ENCODE results near the gene ZFR.

DNA sequence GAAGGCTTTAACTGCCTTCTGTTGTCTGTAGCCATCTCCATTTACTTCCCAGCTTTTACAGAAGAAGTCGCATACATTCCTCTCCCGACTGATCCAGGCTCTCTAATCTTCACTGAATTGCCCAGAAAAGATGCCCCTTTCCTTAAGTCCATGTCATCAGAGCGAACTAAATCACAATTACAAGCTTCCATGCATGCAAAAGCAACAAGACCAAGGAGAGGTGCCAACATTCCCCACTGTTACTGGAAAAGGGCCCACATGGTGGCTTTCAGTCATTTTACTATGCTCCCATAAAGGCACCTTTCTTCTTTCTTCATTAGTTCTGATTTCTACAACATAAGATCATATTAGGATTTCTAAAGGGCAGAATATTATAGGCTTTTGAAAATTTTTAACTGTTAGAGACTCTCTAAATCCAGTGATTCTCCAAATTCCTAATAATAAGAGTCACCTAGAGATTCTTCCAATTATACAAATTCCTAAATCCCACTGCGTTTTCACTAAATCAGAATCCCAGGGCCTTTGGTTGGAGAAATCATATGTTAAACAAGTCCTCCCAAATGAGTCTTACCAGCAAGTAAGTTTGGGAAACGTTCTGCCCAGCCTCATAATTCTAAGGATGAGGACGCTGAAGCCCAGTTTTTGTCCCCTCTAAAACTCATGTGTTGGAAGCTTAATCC lies 17.0 kb upstream of the ZFR start:
- TF ChIP-seq, protein P1, sequence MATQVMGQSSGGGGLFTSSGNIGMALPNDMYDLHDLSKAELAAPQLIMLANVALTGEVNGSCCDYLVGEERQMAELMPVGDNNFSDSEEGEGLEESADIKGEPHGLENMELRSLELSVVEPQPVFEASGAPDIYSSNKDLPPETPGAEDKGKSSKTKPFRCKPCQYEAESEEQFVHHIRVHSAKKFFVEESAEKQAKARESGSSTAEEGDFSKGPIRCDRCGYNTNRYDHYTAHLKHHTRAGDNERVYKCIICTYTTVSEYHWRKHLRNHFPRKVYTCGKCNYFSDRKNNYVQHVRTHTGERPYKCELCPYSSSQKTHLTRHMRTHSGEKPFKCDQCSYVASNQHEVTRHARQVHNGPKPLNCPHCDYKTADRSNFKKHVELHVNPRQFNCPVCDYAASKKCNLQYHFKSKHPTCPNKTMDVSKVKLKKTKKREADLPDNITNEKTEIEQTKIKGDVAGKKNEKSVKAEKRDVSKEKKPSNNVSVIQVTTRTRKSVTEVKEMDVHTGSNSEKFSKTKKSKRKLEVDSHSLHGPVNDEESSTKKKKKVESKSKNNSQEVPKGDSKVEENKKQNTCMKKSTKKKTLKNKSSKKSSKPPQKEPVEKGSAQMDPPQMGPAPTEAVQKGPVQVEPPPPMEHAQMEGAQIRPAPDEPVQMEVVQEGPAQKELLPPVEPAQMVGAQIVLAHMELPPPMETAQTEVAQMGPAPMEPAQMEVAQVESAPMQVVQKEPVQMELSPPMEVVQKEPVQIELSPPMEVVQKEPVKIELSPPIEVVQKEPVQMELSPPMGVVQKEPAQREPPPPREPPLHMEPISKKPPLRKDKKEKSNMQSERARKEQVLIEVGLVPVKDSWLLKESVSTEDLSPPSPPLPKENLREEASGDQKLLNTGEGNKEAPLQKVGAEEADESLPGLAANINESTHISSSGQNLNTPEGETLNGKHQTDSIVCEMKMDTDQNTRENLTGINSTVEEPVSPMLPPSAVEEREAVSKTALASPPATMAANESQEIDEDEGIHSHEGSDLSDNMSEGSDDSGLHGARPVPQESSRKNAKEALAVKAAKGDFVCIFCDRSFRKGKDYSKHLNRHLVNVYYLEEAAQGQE (IDR thresholded peaks at IDR 0.05) = no peak
- no peak for TF ChIP-seq NPAS2 (CRISPR knock-in tag; IDR thresholded peaks at IDR 0.05; ENCODE audit: borderline replicate concordance)
- TF ChIP-seq, protein P2, sequence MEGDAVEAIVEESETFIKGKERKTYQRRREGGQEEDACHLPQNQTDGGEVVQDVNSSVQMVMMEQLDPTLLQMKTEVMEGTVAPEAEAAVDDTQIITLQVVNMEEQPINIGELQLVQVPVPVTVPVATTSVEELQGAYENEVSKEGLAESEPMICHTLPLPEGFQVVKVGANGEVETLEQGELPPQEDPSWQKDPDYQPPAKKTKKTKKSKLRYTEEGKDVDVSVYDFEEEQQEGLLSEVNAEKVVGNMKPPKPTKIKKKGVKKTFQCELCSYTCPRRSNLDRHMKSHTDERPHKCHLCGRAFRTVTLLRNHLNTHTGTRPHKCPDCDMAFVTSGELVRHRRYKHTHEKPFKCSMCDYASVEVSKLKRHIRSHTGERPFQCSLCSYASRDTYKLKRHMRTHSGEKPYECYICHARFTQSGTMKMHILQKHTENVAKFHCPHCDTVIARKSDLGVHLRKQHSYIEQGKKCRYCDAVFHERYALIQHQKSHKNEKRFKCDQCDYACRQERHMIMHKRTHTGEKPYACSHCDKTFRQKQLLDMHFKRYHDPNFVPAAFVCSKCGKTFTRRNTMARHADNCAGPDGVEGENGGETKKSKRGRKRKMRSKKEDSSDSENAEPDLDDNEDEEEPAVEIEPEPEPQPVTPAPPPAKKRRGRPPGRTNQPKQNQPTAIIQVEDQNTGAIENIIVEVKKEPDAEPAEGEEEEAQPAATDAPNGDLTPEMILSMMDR (IDR thresholded peaks at IDR 0.05) = no peak
- TF ChIP-seq POLR2A (IDR thresholded peaks at IDR 0.05; ENCODE audit: low read length) = no peak
- TF ChIP-seq, protein P3, sequence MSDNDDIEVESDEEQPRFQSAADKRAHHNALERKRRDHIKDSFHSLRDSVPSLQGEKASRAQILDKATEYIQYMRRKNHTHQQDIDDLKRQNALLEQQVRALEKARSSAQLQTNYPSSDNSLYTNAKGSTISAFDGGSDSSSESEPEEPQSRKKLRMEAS (IDR thresholded peaks at IDR 0.05) = no peak
- no peak for TF ChIP-seq EP300 (IDR thresholded peaks at IDR 0.05)
- TF ChIP-seq GATA3 (IDR thresholded peaks at IDR 0.05; ENCODE audit: borderline replicate concordance) = no peak
- no peak for TF ChIP-seq JUN (IDR thresholded peaks at IDR 0.05)
- no peak for TF ChIP-seq NR3C1 (IDR thresholded peaks at IDR 0.05)
- TF ChIP-seq, protein P4, sequence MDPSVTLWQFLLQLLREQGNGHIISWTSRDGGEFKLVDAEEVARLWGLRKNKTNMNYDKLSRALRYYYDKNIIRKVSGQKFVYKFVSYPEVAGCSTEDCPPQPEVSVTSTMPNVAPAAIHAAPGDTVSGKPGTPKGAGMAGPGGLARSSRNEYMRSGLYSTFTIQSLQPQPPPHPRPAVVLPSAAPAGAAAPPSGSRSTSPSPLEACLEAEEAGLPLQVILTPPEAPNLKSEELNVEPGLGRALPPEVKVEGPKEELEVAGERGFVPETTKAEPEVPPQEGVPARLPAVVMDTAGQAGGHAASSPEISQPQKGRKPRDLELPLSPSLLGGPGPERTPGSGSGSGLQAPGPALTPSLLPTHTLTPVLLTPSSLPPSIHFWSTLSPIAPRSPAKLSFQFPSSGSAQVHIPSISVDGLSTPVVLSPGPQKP (IDR thresholded peaks at IDR 0.05; ENCODE audit: low read depth, low read length) = no peak
- no peak for TF ChIP-seq RAD21 (conservative IDR thresholded peaks at IDR 0.05 in 1 of 2, IDR thresholded peaks at IDR 0.05 in 1 of 2)
- TF ChIP-seq ZFP36 (IDR thresholded peaks at IDR 0.05; ENCODE audit: borderline replicate concordance, partially characterized antibody) = no peak
- no peak for TF ChIP-seq ESRRA (IDR thresholded peaks at IDR 0.05; ENCODE audit: borderline replicate concordance, low read length)

Measured in A549 (cell line).